GM19455 (cell line): ENCODE data around the gene AGRN.
"Not testable (repeated sequence)": the region's sequence is repeated elsewhere in the genome, so short reads cannot be mapped to it uniquely, and the experiment has no call there.

ENCODE experiments used
- ATAC-seq: cut with Tn5 transposase; IDR thresholded peaks from one replicate; pipeline ENCODE4 v1.9.1; 2021; ENCODE audit not compliant: unreplicated experiment

AGRN gene

DNA sequence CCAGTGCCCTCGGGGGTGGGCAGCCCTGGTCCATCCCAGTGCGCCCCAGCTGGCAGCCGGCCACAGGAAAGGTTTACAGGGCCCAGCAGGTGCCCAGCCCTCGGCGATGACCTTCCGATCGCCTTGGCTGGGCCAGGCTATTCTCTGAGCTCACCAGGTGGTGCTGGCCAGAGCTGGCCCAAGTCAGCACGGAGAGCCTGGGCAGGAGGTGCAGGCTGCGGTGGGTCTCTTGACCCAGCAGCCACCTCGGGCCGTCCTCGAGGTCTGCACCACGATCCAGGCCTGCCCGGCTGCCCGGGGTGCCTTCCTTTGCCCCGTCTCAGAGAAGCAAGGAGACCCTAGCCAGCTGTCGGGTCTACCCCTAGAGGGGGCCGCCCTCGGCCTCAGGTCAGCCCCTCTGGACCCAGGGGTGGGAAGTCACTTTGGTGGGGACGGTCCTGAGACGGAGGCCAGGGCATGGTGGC, 38.4 kb upstream of the AGRN start:
- no peak for ATAC-seq

- ATAC-seq, result no peak
Observed at GRCh38 chr1:981955-982558, 37.9 kb upstream of the AGRN start, which contains the start of gene PERM1. TSS of gene PERM1 (minus strand) at chr1:982093. CDS start at chr1:981029, 1,064 bp downstream.

DNA sequence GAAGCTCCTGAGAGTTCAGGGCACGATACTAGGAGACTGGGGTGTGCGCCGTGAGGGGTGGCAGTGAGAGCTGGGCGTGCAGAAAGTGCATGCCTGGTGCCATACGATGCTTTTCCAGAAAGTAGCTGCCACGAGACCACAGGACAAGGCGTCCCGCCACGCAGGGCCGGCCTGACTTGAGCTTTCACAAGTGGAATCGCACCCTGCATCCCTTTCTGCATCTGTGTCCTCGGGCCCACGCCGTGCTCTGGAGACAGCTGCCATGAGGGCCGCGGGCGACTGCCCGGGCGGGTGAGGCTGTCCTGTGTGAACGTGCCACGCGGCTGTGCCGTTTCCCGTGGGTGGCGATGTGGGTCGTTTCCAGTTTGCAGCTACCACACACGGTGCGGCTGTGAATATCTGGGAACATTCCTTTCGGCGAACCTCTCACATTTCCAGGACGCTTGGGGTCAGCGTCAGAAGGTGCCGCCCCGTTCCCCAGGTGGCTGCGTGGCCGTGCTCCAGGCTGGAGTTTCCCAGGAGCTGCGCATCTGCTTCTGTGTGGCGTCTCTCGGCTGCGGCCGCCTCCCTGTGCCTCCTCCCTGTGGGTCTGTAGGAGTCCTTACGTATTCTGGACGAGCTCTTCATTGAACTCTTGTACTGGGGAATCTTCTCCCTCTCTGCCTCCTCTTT, 37.0 kb upstream of the AGRN start:
- no peak for ATAC-seq

DNA sequence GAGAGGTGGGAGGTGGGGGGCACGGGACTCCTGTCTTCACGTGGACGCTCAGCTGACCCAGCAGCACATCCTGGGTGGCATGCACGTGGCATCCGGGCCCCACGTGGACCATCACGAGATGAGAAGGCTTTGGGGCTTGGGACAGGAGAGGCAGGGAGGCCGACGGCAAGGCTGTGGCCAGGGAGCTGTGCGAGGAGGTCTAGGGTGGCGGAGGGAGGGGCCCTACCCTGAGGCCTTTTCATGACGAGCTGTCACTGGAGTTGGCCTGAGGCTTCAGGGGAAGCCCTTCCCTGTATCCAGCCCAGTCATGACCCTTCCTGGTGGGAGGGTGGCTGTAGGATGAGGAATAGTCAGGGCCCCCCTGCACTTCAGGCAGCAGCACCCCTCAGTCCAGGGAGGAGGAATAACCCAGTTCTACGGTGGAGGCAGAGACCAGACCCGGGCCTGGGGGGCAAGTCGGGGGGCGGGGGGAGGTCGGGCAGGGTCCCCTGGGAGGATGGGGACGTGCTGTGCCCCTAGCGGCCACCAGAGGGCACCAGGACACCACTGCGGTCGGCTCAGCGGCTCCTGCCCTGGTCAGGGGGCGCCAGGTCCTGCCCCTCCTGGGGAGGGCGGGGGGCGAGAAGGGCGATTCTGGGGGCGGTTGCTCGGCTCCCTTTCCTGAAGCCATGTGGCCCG, 36.0 kb upstream of the AGRN start:
- no peak for ATAC-seq

- no peak for ATAC-seq
Observed at GRCh38 chr1:984476-984814, 35.5 kb upstream of the AGRN start.

DNA sequence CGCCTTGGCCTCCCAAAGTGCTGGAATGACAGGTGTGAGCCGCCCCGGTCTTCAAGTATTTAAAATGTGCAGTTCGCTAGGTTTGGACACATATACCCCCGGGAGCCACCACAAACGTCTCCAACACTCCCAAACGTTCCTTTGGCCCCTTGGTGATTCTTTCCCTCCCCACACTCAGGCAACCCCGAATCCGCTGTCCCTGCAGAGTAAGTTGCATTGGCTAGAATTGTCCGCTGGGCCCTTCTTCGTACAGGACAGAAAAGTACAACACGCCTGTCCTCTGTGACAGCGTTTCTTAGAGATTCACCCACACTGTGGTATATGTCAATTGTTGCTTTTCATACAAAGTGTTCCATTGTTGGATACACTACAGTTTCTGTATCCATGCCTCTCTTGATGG, 34.8 kb upstream of the AGRN start:
- ATAC-seq, result no peak

- not testable (repeated sequence) for ATAC-seq
Observed at GRCh38 chr1:988061-988460, 31.9 kb upstream of the AGRN start.

DNA sequence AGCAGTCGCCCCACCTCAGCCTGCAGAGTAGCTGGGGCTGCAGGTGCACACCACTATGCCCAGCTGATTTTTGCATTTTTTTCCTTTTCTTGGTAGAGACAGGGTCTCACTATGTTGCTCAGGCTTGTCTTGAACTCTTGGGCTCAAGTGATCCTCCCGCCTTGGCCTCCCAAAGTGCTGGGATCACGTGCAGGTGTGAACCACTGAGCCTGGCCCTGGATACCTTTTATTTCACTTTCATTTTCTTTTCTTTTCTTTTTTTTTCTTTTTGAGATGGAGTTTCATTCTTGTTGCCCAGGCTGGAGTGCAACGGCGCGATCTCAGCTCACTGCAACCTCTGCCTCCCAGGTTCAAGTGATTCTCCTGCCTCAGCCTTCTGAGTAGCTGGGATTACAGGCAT, 28.6 kb upstream of the AGRN start:
- not testable (repeated sequence) for ATAC-seq

DNA sequence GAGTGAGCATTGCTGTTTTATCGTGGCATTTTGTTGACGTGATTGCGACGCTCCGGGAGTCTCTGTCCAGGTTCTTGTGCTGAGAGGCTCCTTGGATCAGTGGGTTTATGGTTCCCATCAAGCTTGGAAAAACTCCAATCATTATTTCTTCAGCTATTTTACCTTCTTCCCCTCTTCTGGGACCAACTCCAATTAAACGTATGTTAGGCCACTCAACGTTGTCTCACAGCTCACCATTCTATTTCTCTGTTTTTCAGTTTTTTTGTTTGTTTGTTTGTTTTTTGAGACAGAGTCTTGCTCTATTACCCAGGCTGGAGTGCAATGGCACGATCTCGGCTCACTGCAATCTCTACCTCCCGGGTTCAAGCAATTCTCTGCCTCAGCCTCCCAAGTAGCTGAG, 28.0 kb upstream of the AGRN start:
- ATAC-seq, result no peak

- no peak for ATAC-seq
Observed at GRCh38 chr1:992362-992761, 27.6 kb upstream of the AGRN start.

DNA sequence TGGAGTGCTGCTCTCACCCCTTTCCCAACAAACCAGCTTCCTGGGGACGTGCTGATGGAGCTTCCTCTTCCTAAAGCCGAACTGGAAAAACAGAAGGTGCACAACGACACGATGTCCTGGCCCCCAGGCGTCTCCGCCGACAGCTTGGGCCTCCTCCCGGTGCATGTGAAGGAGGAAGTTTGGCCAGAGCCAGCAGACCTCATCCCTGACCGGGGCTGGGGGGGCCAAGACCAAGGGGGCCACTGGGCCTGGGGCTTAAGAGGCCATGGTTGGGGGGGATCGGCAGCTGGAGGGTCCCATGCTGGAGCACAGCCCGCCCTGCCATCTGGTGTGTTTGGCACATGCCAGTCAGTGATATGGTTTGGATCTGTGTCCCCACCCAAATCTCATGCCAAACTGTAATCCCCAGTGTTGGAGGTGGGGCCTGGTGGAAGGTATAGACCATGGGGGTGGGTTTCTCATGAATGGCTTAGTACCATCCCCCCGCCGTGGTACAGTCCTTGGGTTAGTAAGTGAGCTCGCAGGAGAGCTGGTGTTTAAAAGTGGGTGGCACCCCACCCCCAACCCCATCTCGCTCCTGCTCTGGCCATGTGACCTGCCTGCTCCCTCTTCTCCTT, 26.4 kb upstream of the AGRN start:
- ATAC-seq, result no peak

- ATAC-seq, result not testable (repeated sequence)
Observed at GRCh38 chr1:994546-994945, 25.4 kb upstream of the AGRN start.

GRCh38 chr1:995665-996633, 24.0 kb upstream of the AGRN start:
- no peak for ATAC-seq

DNA sequence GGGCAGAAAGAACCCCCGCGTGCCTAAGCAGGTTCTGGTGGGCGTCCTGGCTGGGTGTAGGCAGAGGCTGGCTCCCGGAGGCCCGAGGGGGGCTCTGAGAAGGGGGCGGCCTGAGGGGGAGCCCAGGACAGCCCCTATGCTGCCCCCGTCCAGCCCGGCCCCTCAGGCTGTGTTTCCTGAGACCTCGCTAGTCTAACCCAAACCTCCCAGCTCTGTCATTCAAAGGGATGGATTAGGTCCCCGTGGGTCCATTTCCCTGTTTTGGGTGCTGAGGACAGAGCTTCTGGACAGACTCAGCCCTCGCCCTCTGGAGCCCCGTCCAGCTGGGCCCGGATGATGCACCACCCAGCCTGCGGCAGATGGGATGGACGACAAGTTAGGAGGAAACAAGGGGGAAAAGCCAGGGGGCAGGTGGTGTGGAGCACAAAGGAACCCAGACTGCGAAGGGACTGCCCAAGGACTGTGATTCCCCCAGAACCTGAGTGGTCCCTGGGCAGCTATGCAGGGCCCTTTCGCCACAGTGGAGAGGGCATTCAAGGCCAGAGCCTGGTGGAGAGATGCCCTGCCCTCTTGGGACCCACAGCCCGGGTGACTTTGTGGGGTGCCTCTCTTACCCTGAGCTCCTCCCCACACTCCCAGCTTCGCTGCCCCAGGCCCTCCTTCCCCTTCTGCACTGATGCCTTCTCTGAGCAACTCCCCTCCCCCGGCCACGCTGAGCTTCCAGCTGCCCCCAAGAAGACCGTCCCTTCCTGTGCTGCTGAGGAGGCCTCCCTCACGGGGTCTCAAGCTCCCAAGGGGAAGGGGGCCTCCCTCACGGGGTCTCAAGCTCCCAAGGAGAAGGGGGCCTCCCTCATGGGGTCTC, 22.8 kb upstream of the AGRN start:
- no peak for ATAC-seq

DNA sequence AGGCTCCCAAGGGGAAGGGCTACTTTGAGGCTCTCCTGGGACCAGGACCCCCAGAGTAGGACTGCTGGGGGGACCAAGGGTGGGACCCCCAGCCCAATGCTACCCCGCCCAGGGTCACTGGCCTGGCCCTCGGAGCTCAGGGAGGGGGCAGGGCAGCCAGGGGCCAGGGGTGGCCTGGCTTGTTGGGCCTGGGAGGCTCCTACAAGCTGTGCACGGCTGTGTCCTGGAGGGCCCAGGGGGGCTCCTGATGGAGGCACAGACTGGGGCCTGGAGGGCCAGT, 22.3 kb upstream of the AGRN start:
- no peak for ATAC-seq

- ATAC-seq, result no peak
Observed at GRCh38 chr1:997993-998744, 21.8 kb upstream of the AGRN start.

GRCh38 chr1:998745-998994, 21.2 kb upstream of the AGRN start:
- ATAC-seq, result no peak

DNA sequence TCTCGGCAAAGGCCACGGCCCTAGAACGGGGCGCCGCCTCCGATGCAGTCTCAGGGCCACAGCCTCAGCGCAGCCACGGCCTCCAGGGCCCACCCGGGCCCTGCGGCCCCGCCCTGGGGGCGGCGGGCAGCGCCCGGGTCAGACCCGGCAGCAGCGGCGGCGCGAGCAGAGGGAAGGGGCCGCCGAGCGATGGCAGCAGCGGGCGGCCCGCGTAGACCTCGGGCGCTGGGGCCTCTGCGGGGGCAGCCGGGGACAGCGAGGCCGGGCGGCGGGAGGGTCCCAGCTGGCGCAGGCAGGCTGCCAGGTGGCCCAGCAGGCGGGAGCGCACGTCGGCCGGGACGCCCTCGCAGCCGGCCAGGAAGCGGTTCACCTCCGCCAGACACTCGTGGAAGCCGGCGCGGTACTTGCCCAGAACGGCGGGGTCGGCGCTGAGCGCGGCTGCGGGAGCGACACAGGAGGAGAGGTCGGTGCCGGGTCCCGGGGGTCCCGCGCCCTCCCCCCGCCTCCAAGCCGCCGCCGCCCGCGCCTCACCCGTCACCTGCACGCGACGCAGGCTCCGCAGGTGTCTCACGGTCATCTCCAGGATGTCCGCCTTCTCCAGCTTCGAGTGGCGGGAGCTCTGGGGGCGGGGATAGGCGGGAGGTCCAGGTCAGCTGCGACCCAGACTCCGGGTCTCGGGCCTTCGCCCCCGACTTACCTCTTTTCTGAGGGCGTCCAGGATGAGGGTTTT, 20.8 kb upstream of the AGRN start:
- no peak for ATAC-seq
